Measurements from ENCODE around the gene TRMT10A. TPM values are rescaled to one million over a fixed set of nuclear protein-coding genes. Genes with fewer than 3 reads are reported as not detected.

The TRMT10A gene
- total RNA-seq, 4 donors from 2014 or later, result 2.6 to 7.3 (median 5.9) TPM

GRCh38 chr4:99585516-99585915 is 21.7 kb upstream of the TRMT10A start:
- TF ChIP-seq CTCF (IDR thresholded peaks at IDR 0.05 in 4 of 5, conservative IDR thresholded peaks at IDR 0.05 in 1 of 5) (no peak), POLR2A (IDR thresholded peaks at IDR 0.05) (no peak)
- H3K27me3 ChIP-seq, result no peaks in the 10 kb centered on the region
- no peaks in the 10 kb centered on the region for H3K36me3 ChIP-seq
- no peak for ATAC-seq
- no peaks in the 10 kb centered on the region for H3K9me3 ChIP-seq
- H3K4me1 ChIP-seq, result peaks cover 8 to 19% of the 10 kb centered on the region in 2 donors
- DNase-seq, result no peak
- intact Hi-C loops (cut with DNase I; ENCODE audit: low total_unique reads) (no loop called here), in situ Hi-C loops (cut with MboI; ENCODE audit: low sequenced_read_pairs in 4 of 4) (no loop called here)
- no peak overlapping the region for H3K27ac ChIP-seq
- H3K4me3 ChIP-seq, result no peak overlapping the region

- DNase-seq, result no peak
- TF ChIP-seq POLR2A (IDR thresholded peaks at IDR 0.05) (no peak), CTCF (IDR thresholded peaks at IDR 0.05 in 4 of 5, conservative IDR thresholded peaks at IDR 0.05 in 1 of 5) (no peak)
- in situ Hi-C loops (cut with MboI; ENCODE audit: low sequenced_read_pairs in 4 of 4) (no loop called here), intact Hi-C loops (cut with DNase I; ENCODE audit: low total_unique reads) (no loop called here)
- H3K4me1 ChIP-seq, result peaks cover 3 to 6% of the 10 kb centered on the region in 2 donors
- H3K27me3 ChIP-seq, result no peaks in the 10 kb centered on the region
- no peaks in the 10 kb centered on the region for H3K36me3 ChIP-seq
- H3K9me3 ChIP-seq, result no peaks in the 10 kb centered on the region
- H3K4me3 ChIP-seq, result no peak overlapping the region
- no peak overlapping the region for H3K27ac ChIP-seq
- no peak for ATAC-seq
Observed at GRCh38 chr4:99578714-99579113, 14.9 kb upstream of the TRMT10A start.

GRCh38 chr4:99574530-99575324 is 10.9 kb upstream of the TRMT10A start, which contains the start of gene MTTP:
MTTP (plus strand) TSS chr4:99574824; CDS start chr4:99574910, 86 bp downstream.
- in situ Hi-C loops (cut with MboI; ENCODE audit: low sequenced_read_pairs in 4 of 4), result loop anchor here in 2 of 4 donors (25.0 kb wide), 2 partner anchors 363 to 388 kb away; partner anchors contain the start of genes DNAJB14 (in 1 of the 2) and H2AZ1 (in 1 of the 2)

GRCh38 chr4:99573735-99574368 is 10.0 kb upstream of the TRMT10A start:
- ATAC-seq (peak in 1 of 2 donors; percentile 56), DNase-seq (no peak)
- intact Hi-C loops (cut with DNase I; ENCODE audit: low total_unique reads) (no loop called here), in situ Hi-C loops (cut with MboI; ENCODE audit: low sequenced_read_pairs in 4 of 4) (loop anchor here in 2 of 4 donors (25.0 kb wide), 2 partner anchors 363 to 388 kb away; partner anchors contain the start of genes DNAJB14 (in 1 of the 2) and H2AZ1 (in 1 of the 2))
- Histone ChIP-seq H3K27me3 (no peaks in the 10 kb centered on the region), H3K36me3 (no peaks in the 10 kb centered on the region), H3K4me3 (no peak overlapping the region), H3K27ac (peak overlapping the region in 3 of 4 donors; percentile 30 to 56 (median 45)), H3K4me1 (peaks cover 9 to 20% of the 10 kb centered on the region in 2 donors), H3K9me3 (no peaks in the 10 kb centered on the region)
- TF ChIP-seq CTCF (IDR thresholded peaks at IDR 0.05 in 4 of 5, conservative IDR thresholded peaks at IDR 0.05 in 1 of 5), result no peak
- TF ChIP-seq POLR2A (IDR thresholded peaks at IDR 0.05), result no peak

More at GRCh38 chr4:99574530-99575324, 10.9 kb upstream of the TRMT10A start, which contains the start of gene MTTP:
- Histone ChIP-seq H3K4me3 (no peak within 1 kb of the TSS), H3K9me3 (no peaks in the 10 kb centered on the region), H3K27me3 (no peaks in the 10 kb centered on the region), H3K36me3 (no peaks in the 10 kb centered on the region), H3K4me1 (peaks cover 9 to 20% of the 10 kb centered on the region in 2 donors), H3K27ac (peak within 1 kb of the TSS in 3 of 4 donors; percentile 30 to 56 (median 45))
- intact Hi-C loops (cut with DNase I; ENCODE audit: low total_unique reads), result no loop called here
- ATAC-seq (no peak), DNase-seq (no peak)
- TF ChIP-seq POLR2A (IDR thresholded peaks at IDR 0.05), result no peak
- TF ChIP-seq CTCF (IDR thresholded peaks at IDR 0.05 in 4 of 5, conservative IDR thresholded peaks at IDR 0.05 in 1 of 5), result no peak
